ENCODE data around the gene EYS. TPM values are rescaled to one million over a fixed set of nuclear protein-coding genes. Genes with fewer than 3 reads are reported as not detected.
"Not testable (repeated sequence)": the region's sequence is repeated elsewhere in the genome, so short reads cannot be mapped to it uniquely, and the experiment has no call there.

The EYS gene
- polyA plus RNA-seq, 6 donors from 2014 or later, result 0.06 to 0.18 (median 0.07) TPM; not detected in 1

GRCh38 chr6:63839485-63839884, 1867.5 kb downstream of the EYS start:
- no peaks in the 10 kb centered on the region for H3K36me3 Mint-ChIP-seq
- peaks cover 2 to 15% (median 8%) of the 10 kb centered on the region in 7 donors for H3K9me3 Mint-ChIP-seq
- H3K4me1 Mint-ChIP-seq, result no peaks in the 10 kb centered on the region
- no peaks in the 10 kb centered on the region for H3K27me3 Mint-ChIP-seq
- DNase-seq (no peak), ATAC-seq (ENCODE audit: low read depth in 2 of 2) (no peak)
- H3K4me3 Mint-ChIP-seq, result no peak overlapping the region
- H3K27ac Mint-ChIP-seq, result no peak overlapping the region

- peaks cover 8 to 50% (median 22%) of the 10 kb centered on the region in 7 donors for H3K9me3 Mint-ChIP-seq
- H3K27ac Mint-ChIP-seq; H3K4me1 Mint-ChIP-seq; H3K4me3 Mint-ChIP-seq; H3K36me3 Mint-ChIP-seq; ATAC-seq (ENCODE audit: low read depth in 2 of 2); H3K27me3 Mint-ChIP-seq; DNase-seq: not testable (repeated sequence)
Observed at GRCh38 chr6:63828678-63829077, 1878.3 kb downstream of the EYS start.

DNA sequence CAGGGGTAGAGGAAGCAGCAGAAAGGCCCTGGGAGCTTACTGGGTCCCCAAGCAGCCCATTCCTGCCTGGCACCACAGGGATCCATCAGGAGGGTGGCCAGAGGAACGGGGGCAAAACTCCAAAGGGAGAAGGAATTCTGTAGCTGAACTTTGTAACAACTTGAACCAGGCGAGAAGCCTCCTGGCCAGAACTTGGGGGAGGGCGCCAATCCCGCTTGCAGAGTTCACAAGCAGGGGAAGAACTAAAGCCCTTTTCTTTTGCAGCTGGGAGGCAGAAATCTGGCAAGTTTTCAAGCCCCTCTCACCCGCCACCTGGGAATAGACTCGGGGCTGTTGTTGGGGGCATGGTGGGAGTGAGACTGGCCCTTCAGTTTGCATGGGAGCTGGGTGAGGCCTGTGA, 1882.3 kb downstream of the EYS start:
- ATAC-seq (ENCODE audit: low read depth in 2 of 2), result no peak
- H3K4me1 Mint-ChIP-seq, result no peaks in the 10 kb centered on the region
- no peak overlapping the region for H3K27ac Mint-ChIP-seq
- no peaks in the 10 kb centered on the region for H3K36me3 Mint-ChIP-seq
- no peak overlapping the region for H3K4me3 Mint-ChIP-seq
- no peak for DNase-seq
- H3K9me3 Mint-ChIP-seq, result peaks cover 0 to 31% (median 11%) of the 10 kb centered on the region in 7 donors
- peaks cover 0 to 7% (median 7%) of the 10 kb centered on the region in 3 donors for H3K27me3 Mint-ChIP-seq

- no peak overlapping the region for H3K27ac Mint-ChIP-seq
- no peaks in the 10 kb centered on the region for H3K36me3 Mint-ChIP-seq
- H3K4me3 Mint-ChIP-seq, result no peak overlapping the region
Observed at GRCh38 chr6:63821442-63821841, 1885.6 kb downstream of the EYS start.

GRCh38 chr6:63819831-63820230, 1887.2 kb downstream of the EYS start:
- DNase-seq (no peak), ATAC-seq (ENCODE audit: low read depth in 2 of 2) (no peak)
- H3K9me3 Mint-ChIP-seq, result peaks cover 0 to 3% (median 0%) of the 10 kb centered on the region in 7 donors
- H3K4me1 Mint-ChIP-seq, result no peaks in the 10 kb centered on the region
- H3K27ac Mint-ChIP-seq, result no peak overlapping the region
- H3K4me3 Mint-ChIP-seq, result no peak overlapping the region
- H3K27me3 Mint-ChIP-seq, result peaks cover 0 to 7% (median 0%) of the 10 kb centered on the region in 3 donors
- no peaks in the 10 kb centered on the region for H3K36me3 Mint-ChIP-seq

More at GRCh38 chr6:63821442-63821841, 1885.6 kb downstream of the EYS start:
- Mint-ChIP-seq H3K27me3 (peaks cover 0 to 7% (median 7%) of the 10 kb centered on the region in 3 donors), H3K9me3 (peaks cover 0 to 11% (median 5%) of the 10 kb centered on the region in 7 donors), H3K4me1 (no peaks in the 10 kb centered on the region)
- DNase-seq, result no peak
- no peak for ATAC-seq (ENCODE audit: low read depth in 2 of 2)

DNA sequence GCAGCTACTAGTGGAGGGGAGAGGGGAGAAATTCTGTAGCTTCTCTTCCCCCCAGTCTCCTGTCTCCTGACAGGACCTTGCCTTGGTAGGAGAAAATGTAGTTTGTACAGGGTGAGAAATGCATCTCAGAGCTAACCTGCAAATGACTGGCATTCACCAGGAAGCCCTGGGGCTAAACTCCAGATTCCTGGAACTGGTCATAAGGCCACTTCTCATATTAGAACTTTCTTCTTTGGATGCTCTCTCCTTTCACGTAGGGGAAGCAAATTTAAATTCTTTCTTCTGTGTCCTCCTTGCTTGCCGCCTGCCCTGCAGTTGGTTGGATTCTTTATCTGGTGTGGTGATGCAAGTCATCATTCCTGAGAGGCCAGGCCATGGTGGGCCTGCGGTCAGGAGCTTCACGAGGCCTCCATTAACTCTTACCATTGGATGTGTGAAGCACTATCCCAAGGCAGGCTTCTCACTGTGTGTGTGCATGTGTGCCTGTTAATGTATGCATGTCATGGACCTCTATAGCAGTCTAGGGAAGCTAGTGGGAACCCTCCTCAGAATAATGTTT, 1889.5 kb downstream of the EYS start:
- Mint-ChIP-seq H3K4me1 (no peaks in the 10 kb centered on the region), H3K27ac (no peak overlapping the region), H3K9me3 (no peaks in the 10 kb centered on the region), H3K27me3 (peaks cover 0 to 7% (median under 1%) of the 10 kb centered on the region in 3 donors), H3K36me3 (no peaks in the 10 kb centered on the region), H3K4me3 (no peak overlapping the region)
- DNase-seq, result no peak
- no peak for ATAC-seq (ENCODE audit: low read depth in 2 of 2)

DNA sequence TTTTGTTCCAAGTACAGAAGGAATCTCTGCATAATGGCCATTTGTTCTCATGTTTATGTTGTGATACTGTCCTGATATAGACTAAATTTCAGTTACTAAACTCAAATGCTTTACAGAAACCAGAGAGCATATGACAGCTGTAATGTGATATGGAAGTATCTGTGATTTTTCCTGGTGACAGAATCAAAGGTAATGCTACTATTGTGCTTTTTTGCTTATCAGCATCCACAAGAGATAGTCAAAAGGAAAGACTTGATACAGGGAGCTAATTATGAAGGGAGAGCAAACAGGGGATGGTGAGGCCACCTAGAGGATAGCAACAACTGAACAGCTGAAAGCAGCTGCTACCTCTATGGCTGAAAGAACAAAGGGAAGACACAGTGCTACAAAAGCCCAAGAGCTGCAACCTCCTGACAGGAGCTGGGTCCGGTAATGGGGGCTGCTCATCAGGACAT, 1890.0 kb downstream of the EYS start:
- DNase-seq, result no peak
- Mint-ChIP-seq H3K27ac (no peak overlapping the region), H3K9me3 (no peaks in the 10 kb centered on the region), H3K4me1 (no peaks in the 10 kb centered on the region), H3K27me3 (peaks cover 0 to 11% (median 4%) of the 10 kb centered on the region in 3 donors), H3K36me3 (no peaks in the 10 kb centered on the region), H3K4me3 (no peak overlapping the region)
- no peak for ATAC-seq (ENCODE audit: low read depth in 2 of 2)

GRCh38 chr6:63816401-63816981, 1890.5 kb downstream of the EYS start:
- no peaks in the 10 kb centered on the region for H3K9me3 Mint-ChIP-seq
- peaks cover 0 to 12% (median 4%) of the 10 kb centered on the region in 3 donors for H3K27me3 Mint-ChIP-seq
- H3K27ac Mint-ChIP-seq, result no peak overlapping the region
- ATAC-seq (ENCODE audit: low read depth in 2 of 2) (no peak), DNase-seq (no peak)
- H3K4me3 Mint-ChIP-seq, result no peak overlapping the region
- H3K4me1 Mint-ChIP-seq, result no peaks in the 10 kb centered on the region
- no peaks in the 10 kb centered on the region for H3K36me3 Mint-ChIP-seq

DNA sequence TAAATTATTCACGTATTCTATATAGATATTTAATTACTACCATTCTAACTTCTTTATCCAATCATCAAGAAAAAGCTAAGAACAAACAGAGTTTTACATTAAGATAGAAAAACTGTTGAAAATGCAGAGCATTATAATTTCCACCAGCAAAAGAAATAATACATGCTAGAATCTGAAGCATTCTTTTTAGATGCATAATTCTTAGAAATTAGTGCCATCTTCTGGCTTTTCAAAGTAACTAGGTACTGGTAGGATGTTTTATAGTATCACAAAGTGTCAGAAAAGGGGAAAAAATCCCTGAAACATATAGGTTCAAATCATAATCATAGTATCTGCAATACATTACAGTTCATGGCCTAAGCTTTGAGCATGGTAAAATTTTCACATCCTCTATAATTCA, 1892.6 kb downstream of the EYS start:
- Mint-ChIP-seq H3K4me3 (no peak overlapping the region), H3K27ac (no peak overlapping the region), H3K9me3 (no peaks in the 10 kb centered on the region), H3K36me3 (no peaks in the 10 kb centered on the region), H3K4me1 (no peaks in the 10 kb centered on the region), H3K27me3 (peaks cover 0 to 15% (median 4%) of the 10 kb centered on the region in 3 donors)
- ATAC-seq (ENCODE audit: low read depth in 2 of 2), result no peak
- DNase-seq, result no peak

- H3K27me3 Mint-ChIP-seq, result peaks cover 0 to 15% (median 4%) of the 10 kb centered on the region in 3 donors
Observed at GRCh38 chr6:63813566-63814120, 1893.4 kb downstream of the EYS start.

DNA sequence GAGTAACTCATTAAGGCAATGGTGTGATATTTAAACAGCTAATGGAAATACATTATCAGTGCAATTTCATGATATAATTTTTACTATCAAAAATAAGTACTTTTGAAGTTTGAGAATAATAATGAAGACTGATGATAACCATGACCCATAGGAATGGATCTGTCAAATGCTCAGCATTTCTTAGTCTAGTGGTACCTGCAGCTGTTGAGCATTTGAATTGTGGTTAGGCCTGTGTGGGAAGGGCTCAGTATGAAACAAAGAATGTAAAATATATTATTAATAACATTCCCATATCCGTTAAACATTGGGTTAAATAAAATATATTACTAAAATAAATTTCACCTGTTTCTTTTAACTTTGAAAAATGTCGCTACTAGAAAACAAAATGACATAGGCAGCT, 1898.5 kb downstream of the EYS start:
- Mint-ChIP-seq H3K4me1 (no peaks in the 10 kb centered on the region), H3K36me3 (no peaks in the 10 kb centered on the region), H3K27me3 (peaks cover 0 to 15% (median 4%) of the 10 kb centered on the region in 3 donors), H3K27ac (no peak overlapping the region), H3K9me3 (no peaks in the 10 kb centered on the region), H3K4me3 (no peak overlapping the region)
- DNase-seq (no peak), ATAC-seq (ENCODE audit: low read depth in 2 of 2) (no peak)

More at GRCh38 chr6:63813566-63814120, 1893.4 kb downstream of the EYS start:
- no peak overlapping the region for H3K27ac Mint-ChIP-seq
- no peak overlapping the region for H3K4me3 Mint-ChIP-seq
- H3K4me1 Mint-ChIP-seq, result no peaks in the 10 kb centered on the region
- DNase-seq (no peak), ATAC-seq (ENCODE audit: low read depth in 2 of 2) (no peak)
- no peaks in the 10 kb centered on the region for H3K9me3 Mint-ChIP-seq
- H3K36me3 Mint-ChIP-seq, result no peaks in the 10 kb centered on the region

- Mint-ChIP-seq H3K4me1 (no peaks in the 10 kb centered on the region), H3K36me3 (no peaks in the 10 kb centered on the region), H3K9me3 (no peaks in the 10 kb centered on the region), H3K27ac (no peak overlapping the region), H3K27me3 (peaks cover 0 to 11% (median 0%) of the 10 kb centered on the region in 3 donors), H3K4me3 (no peak overlapping the region)
- ATAC-seq (ENCODE audit: low read depth in 2 of 2) (no peak), DNase-seq (no peak)
Observed at GRCh38 chr6:63807056-63807455, 1900.0 kb downstream of the EYS start.

DNA sequence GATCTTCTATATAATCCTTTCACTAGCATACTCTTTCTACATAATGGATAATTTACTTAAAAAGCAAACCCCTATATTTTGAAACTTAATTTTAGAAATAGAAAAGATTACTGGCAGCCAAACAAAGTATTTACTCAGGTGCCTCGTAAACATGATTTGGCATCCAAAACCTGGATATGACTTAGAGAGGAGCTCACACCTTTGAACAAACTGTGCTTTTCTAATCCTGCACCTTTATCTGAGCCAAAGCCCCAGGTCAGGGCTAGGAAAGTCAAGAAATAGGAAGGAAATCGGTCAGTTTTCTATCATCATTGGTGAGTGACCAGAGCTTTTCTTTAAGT, 1900.5 kb downstream of the EYS start:
- H3K4me3 Mint-ChIP-seq, result no peak overlapping the region
- no peaks in the 10 kb centered on the region for H3K36me3 Mint-ChIP-seq
- peaks cover 0 to 7% (median 0%) of the 10 kb centered on the region in 3 donors for H3K27me3 Mint-ChIP-seq
- no peak overlapping the region for H3K27ac Mint-ChIP-seq
- H3K9me3 Mint-ChIP-seq, result no peaks in the 10 kb centered on the region
- no peaks in the 10 kb centered on the region for H3K4me1 Mint-ChIP-seq
- no peak for DNase-seq
- no peak for ATAC-seq (ENCODE audit: low read depth in 2 of 2)

Measured in naive B cell (primary cell).